ACHN (cell line): Measurements from ENCODE around the gene NXF1.
"Not testable (repeated sequence)": the region's sequence is repeated elsewhere in the genome, so short reads cannot be mapped to it uniquely, and the experiment has no call there.

Experiments
- DNase-seq: peaks from one replicate; pipeline ENCODE4 v3.0.0-alpha.2; 2015
- in situ Hi-C: cut with HindIII; loops from 2 replicates; pipeline ENCODE4 v1.10.0; 2017; ENCODE audit warnings: low sequenced_read_pairs, low pct_ligation_motif_present, low pct_unique_long_range_greater_than_20kb

NXF1 gene

DNA sequence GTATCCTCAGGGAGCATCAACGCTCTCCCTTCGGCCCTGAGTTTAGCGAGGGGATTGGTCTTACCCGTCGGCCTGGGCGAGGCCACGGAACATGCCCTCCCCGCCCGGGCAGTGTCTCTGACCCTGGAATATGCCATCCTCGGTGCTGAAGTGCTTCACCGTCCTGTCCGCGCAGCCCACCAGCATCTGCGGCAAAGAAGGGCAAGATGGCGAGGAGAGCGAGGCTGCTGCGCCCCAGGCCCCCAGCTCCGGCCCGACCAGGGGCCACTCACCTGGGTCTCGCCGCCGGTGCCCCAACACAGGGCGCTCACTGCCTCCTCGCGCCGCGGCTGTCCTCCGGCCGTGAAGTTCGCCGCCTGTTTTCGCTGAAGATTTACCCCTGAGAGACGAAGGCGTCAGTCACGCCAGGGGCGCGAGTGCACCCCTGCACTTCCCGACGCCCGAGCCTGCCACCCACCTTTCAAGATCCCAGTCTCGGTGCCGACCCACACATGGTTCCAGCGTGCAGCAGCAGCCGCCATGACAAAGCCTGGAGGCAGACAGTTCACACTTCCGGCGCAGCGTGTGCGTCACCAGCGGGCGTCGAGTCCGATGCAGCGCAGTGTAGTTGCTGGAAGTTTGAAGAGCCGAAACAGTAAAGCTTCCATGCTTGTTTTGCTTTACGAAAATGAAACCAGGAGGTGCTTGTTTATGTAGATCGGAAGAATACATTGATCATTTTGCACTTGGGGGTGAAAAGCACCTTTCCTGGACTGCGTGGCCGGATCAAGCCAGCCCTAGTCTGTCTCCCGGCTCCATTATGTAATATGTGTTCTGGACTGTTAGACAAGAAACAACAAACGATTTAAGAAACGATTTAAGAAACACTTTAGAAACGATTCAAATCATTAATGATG, 34.1 kb upstream of the NXF1 start, which contains the start of gene WDR74:
WDR74 (minus strand) TSS at position 541 of the 896 bp plus-strand sequence; CDS start at position 521, 20 bp downstream.
- in situ Hi-C loops: no loop called here
- DNase-seq: peak; percentile 91

DNA sequence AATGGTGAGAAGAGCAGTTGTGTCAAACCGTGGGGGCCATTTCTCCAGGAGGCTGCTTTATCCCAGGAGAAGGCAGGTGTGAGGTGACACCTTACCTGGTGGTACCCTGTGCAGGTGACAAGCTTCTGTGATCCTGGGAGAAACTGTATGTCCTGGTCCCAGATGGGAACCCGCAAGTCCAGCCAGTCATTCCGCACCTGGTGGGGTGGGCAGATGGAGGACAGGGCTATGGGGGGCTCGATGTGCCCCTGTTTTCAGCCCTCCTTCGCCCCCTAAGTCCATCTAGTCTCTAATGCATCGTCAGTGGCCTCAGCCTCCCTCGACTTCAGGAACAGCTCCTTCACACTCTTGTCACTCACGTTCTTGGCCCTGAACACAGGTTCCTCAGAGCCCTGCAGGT, 30.1 kb upstream of the NXF1 start:
- in situ Hi-C loops: no loop called here

DNA sequence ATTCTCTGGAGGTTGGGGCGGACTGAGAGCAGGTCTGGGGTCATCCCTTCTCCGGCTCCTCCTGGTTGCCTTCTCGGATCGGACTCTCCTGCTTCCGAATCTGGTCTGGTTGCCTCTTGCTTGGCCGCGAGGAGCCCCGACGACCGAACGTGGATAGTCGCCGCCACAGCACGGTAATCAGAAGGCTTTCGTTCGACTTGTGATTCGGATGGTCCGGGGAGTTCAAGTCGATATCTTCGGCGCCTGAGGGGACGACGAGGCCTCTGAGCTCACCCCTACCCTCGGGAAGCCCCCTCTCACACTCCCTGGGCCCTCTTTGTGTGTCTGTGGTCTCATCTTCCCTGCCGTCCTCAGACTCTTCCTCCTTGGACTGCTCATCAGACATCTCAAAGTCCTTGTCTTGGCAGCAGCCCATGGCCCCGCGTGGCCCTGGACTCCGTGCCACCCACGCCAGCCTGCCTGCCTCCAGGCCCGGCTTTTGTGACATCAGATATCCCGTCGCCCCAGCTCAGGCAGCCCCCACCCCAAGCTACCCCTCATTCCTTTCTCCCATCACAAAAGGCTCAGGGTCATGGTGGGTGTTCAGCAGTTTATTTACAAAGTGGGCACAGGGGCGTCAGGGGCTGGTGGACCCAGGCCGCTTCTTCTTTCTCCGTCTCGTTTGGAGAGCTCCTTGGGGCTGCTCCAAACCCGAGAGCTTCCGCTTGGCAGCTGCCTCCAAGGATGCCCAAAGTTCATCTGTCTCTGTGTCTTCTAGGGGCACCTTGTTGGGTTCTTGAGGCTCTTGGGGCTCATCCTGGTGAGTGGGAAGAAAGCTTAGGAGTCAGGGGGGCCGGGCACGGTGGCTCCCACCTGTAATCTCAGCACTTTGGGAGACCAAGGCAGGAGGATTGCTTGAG, 27.3 kb upstream of the NXF1 start, which contains the start of gene TEX54:
TEX54 (minus strand) TSS at position 506 of the 899 bp plus-strand sequence.
- DNase-seq: no peak
- in situ Hi-C loops: no loop called here

More for the DNA sequence above, 30.1 kb upstream of the NXF1 start:
- no peak for DNase-seq

DNA sequence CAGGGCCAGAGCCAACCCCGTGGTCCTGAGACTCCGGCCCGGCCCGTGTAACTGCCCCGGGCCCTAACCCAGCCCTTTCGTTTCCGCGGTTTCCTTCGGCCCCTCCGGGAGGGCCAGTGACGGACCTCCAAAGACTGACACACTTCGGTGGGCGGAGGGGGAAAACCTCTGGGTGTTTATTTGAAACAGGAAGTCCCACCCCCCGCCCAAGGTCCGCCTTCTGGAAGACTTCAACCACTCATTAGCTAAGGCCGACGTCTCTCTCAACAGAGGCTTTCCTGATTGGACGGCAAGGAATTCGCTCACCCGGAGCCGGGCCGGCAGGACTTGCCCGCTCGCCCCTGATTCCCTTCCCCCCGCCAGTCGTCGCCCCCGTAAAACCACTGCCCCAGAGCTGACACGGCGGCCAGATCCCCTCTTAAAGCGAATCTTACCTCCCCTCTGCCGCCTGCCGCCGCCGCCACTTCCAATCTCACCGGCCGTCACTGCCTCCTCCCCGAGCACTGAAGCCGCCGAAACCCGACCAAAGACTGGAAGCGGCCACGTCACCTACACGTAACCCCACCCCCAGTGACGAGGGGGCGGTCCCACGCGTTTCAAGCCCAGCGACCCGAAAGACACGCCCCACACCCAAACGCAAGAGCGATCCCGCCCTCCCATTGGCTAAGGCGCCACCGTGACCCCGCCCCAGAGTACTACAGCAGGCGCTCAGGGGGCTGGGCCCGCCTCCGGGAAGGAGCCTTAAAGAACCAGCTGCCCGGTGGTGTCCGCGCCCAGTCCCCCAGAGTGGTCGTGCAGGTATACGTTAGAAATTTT, 26.5 kb upstream of the NXF1 start, which contains the start of gene STX5:
STX5 (minus strand) TSS at position 532 of the 816 bp plus-strand sequence. CDS start 808 bp downstream, outside the sequence.
- peak; percentile 95 for DNase-seq
- in situ Hi-C loops: no loop called here

GRCh38 chr11:62830904-62831519, 25.8 kb upstream of the NXF1 start:
- DNase-seq: peak; percentile 52
- in situ Hi-C loops: no loop called here

DNA sequence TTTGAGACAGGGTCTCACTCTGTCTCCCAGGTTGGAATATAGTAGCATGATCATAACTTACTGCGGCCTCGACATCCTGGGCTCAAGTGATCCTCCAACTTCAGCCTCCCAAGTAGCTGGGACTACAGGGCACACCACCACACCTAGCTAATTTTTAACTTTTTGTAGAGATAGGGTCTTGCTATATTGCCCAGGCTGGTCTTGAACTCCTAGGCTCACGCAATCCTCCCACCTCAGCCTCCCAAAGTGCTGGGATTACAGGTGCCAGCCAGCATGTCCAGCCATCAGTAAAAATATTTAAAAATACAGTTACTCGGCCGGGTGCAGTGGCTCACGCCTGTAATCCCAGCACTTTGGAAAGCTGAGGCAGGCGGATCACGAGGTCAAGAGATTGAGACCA, 22.9 kb upstream of the NXF1 start:
- DNase-seq, in situ Hi-C loops: not testable (repeated sequence)

DNA sequence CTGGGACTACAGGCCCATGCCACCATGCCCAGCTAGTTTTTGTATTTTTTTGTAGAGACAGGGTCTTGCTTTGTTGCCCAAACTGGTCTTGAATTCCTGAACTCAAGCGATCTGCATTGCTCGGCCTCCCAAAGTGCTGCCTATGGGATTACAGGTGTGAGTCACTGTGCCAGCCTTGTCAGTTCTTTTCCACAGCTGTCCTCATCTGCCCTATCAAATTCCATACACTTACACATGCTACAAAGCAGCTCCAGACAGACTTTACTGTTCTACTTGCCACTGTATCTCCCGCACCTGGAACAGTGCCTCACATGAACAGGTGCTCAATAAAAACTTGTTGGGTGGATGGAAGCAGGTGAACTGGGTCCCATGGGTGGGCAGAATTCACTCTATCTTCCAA, 18.4 kb upstream of the NXF1 start:
- in situ Hi-C loops: no loop called here
- no peak for DNase-seq

- in situ Hi-C loops: no loop called here
- no peak for DNase-seq
Measured at GRCh38 chr11:62817129-62817528, 11.9 kb upstream of the NXF1 start.

- DNase-seq: no peak
- in situ Hi-C loops: no loop called here
Measured at GRCh38 chr11:62816557-62816956, 11.3 kb upstream of the NXF1 start.

DNA sequence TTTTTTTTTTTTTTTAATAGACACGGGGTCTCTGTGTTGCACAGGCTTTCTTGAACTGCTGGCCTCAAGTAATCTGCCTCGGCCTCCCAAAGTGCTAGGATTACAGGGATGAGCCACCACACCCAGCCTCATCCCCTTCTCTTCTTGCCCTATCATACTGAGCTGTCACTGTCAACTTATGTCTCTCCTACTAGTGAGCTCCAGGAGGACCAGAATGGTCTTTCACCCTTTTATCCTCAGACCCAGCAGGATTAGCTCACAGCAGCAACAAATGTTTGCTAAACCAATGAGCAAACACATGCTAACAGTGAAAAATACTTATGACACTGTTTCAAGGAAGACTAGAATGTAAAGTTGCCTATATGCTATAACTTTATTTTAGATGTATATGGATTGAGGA, 6.4 kb upstream of the NXF1 start:
- in situ Hi-C loops: no loop called here

DNA sequence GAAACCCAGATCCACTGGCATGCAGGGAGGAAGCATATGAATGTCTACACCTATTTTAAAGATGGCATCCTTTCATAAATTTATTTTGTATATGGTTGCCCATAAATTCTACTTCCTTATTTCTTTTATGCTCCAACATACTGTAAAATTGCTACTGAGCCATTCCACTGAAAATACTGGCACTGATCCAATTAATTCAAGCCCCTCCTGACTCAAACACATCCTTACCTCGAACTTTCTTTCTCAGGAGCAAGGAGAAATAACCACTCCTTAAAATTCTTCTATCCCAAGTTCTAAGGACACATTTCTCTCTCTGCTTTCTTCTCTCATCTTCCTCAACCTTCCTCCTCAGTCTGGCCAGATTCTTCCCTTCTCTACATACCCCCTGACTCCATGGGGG, 5.5 kb upstream of the NXF1 start:
- DNase-seq: no peak
- in situ Hi-C loops: no loop called here

More for the DNA sequence above, 6.4 kb upstream of the NXF1 start:
- no peak for DNase-seq

GRCh38 chr11:62806611-62807121, 1.4 kb upstream of the NXF1 start:
- in situ Hi-C loops: no loop called here
- DNase-seq: no peak

GRCh38 chr11:62805961-62806441, 761 bp upstream of the NXF1 start:
- DNase-seq: no peak
- in situ Hi-C loops: no loop called here

DNA sequence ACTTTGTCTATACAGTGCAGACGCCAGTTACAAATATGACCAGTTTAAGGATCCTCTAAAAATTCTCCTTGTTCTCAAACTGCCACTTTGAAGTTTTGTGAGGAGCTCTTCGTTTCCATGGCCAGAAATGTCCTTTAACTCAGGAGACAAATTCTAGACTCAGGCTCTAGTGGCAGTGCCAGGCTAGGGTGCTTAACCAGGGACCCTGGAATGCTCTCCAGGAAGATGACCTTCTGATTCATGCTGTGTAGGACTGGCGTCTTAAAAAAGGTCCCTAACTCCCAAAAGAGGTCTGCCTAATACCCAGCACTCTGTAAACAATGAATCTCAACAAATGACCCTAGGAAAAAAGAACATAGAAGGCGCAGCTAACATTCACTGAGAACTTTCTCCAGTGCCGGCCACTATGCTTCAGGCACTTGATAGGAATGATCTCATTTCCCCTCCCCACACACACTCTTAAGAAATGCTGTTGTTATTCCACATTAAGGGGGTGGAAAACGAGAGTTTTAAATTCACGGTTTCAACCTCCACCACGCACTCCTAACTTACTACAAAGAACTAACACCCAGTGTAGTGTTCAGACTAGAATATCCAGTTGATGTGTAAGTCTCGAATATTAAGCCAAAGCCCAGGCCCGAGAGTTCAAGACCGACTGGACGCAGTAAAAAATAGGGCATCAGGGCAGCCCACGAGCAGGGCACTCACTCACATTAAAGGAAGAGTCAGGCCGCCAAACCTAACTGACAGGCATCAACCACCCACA, 747 bp downstream of the NXF1 start:
- in situ Hi-C loops: no loop called here
- DNase-seq: peak; percentile 26

- in situ Hi-C loops: no loop called here
- no peak for DNase-seq
Measured at GRCh38 chr11:62801071-62801470, 4.2 kb downstream of the NXF1 start.

DNA sequence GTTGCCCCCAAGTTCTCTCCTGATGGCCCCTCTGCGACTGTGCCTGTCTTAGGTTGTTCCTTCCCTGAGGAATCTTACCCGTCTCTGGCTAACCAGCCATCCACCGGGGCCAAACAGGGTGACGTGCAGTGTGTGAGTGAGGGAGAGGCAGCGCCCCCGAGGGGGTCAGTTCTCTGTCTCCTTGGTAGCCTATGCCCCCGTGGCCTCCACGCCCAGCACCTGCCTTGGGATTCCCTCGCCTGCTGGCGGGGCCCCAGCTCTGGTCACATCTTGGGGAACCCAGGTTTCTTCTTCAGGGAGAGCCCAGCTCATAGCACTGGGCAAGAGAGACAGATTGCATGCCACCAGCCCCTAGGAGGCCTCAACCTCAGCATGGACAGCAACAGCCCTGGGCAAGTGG, 5.8 kb downstream of the NXF1 start:
- no peak for DNase-seq
- in situ Hi-C loops: no loop called here

DNA sequence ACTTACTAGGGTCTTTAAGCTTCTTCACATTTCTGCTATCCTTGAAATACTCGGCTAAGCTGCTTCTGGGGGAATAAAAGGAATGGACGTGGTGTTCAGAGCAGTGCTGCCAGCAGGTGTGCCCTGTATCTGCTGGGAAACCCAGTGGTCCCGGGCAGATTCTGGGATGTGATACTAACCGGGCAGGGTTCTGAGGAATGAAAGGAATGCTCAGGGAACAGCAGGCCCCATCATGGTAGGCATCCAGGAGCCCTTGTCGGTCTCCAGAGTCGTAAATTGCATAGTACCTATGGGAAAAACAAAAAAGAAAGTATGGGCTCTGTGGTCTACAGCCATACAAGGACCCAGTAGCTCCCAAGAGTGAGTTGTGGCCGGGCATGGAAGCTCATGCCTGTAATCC, 9.0 kb downstream of the NXF1 start:
- in situ Hi-C loops: no loop called here
- DNase-seq: no peak
